Measurements from ENCODE around the gene STRN. TPM values are rescaled to one million over a fixed set of nuclear protein-coding genes. Genes with fewer than 3 reads are reported as not detected.

The STRN gene
- total and polyA plus RNA-seq, 2 of the 13 experiments (the other 11 are each of a cell fraction or from before 2014, with no cell fraction given) = 10.4 to 19.3 TPM

GRCh38 chr2:36831185-36831584 is 135.2 kb downstream of the STRN start:
- ChIA-PET POLR2A (no interaction called here), CTCF (ENCODE audit: low intra/inter-chr PET ratio, low total read pairs) (no interaction called here)
- TF ChIP-seq ZIK1 (CRISPR knock-in tag; IDR thresholded peaks at IDR 0.05; ENCODE audit: borderline replicate concordance, low read depth) (no peak), MIXL1 (CRISPR knock-in tag; IDR thresholded peaks at IDR 0.05) (no peak), RERE (CRISPR knock-in tag; IDR thresholded peaks at IDR 0.05; ENCODE audit: low read depth) (no peak), PHF5A (CRISPR knock-in tag; IDR thresholded peaks at IDR 0.05; ENCODE audit: low read depth, unreplicated experiment) (no peak), ZHX1 (CRISPR knock-in tag; IDR thresholded peaks at IDR 0.05; ENCODE audit: low read depth) (no peak), TSC22D2 (CRISPR knock-in tag; IDR thresholded peaks at IDR 0.05; ENCODE audit: borderline replicate concordance) (no peak), BORCS8-MEF2B (CRISPR knock-in tag; IDR thresholded peaks at IDR 0.05) (no peak), ZSCAN5A (CRISPR knock-in tag; IDR thresholded peaks at IDR 0.05; ENCODE audit: borderline replicate concordance) (no peak), HDAC1 (CRISPR knock-in tag; IDR thresholded peaks at IDR 0.05) (no peak)
- Histone ChIP-seq H3K27ac (ENCODE audit: extremely low read length, insufficient read depth, low read length) (no peak overlapping the region), H3K79me2 (ENCODE audit: insufficient read depth, low read length) (no peaks in the 10 kb centered on the region), H3K9me3 (ENCODE audit: low read length) (no peaks in the 10 kb centered on the region), H3K9ac (ENCODE audit: insufficient read depth, low read depth, low read length) (no peak overlapping the region), H3K4me1 (ENCODE audit: insufficient read depth, low read length) (no peaks in the 10 kb centered on the region), H3K27me3 (ENCODE audit: control insufficient read depth in 1 of 2, insufficient read depth in 2 of 2, low read length in 2 of 2) (no peaks in the 10 kb centered on the region; a peak in 1 of 5 replicates), H3K36me3 (replicated peaks in 1 of 2; ENCODE audit: control insufficient read depth in 1 of 2, insufficient read depth in 2 of 2, low read length in 2 of 2) (no peaks in the 10 kb centered on the region), H3K4me2 (ENCODE audit: low read depth, low read length) (no peak overlapping the region), H2AFZ (ENCODE audit: low read length) (no peak overlapping the region), H4K20me1 (ENCODE audit: insufficient read depth, low read length) (no peaks in the 10 kb centered on the region), H3K4me3 (replicated peaks in 1 of 3; ENCODE audit: insufficient read depth in 1 of 3, low read depth in 2 of 3, low read length in 3 of 3) (no peak overlapping the region)
- no peak for FAIRE-seq
- intact Hi-C loops (cut with micrococcal nuclease; ENCODE audit: unreplicated experiment) (no loop called here), in situ Hi-C loops (cut with HindIII; ENCODE audit: extremely low pct_ligation_motif_present, low pct_unique_long_range_greater_than_20kb) (no loop called here)
- no TSS peak for BruUV-seq (replicated peaks)
- ATAC-seq = peak; percentile 31; the same call in 2 of the 3 replicates
- 12% methylated on average over 1 of the region's 1 CpG for WGBS (ENCODE audit: low lambda C conversion rate)
- no peak for DNase-seq (ENCODE audit: low spot score)
